Measurements from ENCODE around the gene ELMOD3.
"Not testable (repeated sequence)": the region's sequence is repeated elsewhere in the genome, so short reads cannot be mapped to it uniquely, and the experiment has no call there.

DNA sequence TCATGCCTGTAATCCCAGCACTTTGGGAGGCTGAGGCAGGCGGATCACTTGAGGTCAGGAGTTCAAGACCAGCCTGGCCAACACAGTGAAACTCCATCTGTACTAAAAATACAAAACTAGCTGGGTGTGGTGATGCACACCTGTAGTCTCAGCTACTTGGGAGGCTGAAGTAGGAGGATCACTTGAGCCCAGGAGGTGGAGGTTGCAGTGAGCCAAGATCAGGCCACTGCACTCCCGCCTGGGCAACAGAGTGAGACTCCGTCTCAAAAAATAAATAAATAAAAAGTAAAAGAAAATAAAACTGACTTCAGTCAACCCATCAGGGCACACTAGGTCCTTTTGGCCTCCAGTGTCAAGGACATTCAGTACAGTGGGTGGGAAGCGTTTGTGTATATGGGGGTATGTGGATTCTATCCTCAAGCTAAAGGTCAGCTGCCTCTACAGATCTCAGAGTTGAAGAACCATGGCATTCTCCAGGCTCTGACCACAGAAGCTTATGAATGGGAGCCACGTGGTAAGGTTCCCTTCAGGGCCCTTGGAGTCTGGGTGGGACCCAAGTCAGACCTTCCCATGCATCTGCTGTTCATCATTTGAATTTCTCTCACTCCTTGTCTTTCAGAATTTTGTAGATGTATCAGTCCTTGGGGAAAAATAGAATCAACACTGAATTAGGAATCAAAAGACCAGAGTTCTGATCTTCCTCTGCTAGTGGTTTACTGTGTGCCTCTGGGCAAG is 8.3 kb downstream of the ELMOD3 start:
- TF ChIP-seq, protein P1, sequence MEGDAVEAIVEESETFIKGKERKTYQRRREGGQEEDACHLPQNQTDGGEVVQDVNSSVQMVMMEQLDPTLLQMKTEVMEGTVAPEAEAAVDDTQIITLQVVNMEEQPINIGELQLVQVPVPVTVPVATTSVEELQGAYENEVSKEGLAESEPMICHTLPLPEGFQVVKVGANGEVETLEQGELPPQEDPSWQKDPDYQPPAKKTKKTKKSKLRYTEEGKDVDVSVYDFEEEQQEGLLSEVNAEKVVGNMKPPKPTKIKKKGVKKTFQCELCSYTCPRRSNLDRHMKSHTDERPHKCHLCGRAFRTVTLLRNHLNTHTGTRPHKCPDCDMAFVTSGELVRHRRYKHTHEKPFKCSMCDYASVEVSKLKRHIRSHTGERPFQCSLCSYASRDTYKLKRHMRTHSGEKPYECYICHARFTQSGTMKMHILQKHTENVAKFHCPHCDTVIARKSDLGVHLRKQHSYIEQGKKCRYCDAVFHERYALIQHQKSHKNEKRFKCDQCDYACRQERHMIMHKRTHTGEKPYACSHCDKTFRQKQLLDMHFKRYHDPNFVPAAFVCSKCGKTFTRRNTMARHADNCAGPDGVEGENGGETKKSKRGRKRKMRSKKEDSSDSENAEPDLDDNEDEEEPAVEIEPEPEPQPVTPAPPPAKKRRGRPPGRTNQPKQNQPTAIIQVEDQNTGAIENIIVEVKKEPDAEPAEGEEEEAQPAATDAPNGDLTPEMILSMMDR (conservative IDR thresholded peaks at IDR 0.05; ENCODE audit: low read length), result not testable (repeated sequence)
- TF ChIP-seq EZH2phosphoT487 (IDR thresholded peaks at IDR 0.05; ENCODE audit: borderline replicate concordance), result not testable (repeated sequence)
